ENCODE results near the gene FRAS1.

DNA sequence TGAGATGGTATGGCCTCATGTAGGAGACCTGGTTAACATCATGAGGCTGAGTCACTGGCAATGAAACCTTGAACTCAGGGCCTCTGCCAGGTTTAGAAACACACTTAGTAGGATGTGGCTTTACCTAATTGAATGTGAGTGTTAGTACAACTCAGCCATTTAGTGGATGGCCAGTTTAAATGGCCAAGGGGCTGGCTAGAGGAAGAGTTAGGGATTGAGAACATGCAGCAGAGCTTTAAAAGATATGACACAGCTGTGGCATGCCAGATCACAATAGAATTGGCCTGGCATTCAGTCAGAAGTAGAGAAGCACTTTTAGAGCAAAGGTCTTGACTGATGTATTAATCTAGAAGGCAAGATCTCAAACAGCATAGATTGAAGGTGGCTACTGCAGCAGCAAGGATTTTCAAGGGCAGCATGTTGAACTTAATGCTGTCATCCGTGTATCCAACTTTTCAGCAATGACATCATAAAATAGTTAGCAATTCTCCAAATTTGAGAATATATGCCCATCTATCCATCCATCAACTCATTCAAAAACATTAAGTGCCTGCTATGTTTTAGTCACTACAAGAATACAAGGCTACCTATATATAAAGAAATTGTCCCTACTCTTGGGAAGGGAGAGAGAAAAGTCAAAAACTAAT lies 170.4 kb downstream of the FRAS1 start:
- TF ChIP-seq GATA3 (IDR thresholded peaks at IDR 0.05; ENCODE audit: low read depth, low read length) = no peak
- TF ChIP-seq GATA2 (IDR thresholded peaks at IDR 0.05; ENCODE audit: low read depth, low read length) = no peak
